Gastrocnemius medialis (tissue), 4 donors: ENCODE measurements around the gene EGFR. TPM values are rescaled to one million over a fixed set of nuclear protein-coding genes. Genes with fewer than 3 reads are reported as not detected.

ENCODE experiments used
- ATAC-seq, 2 donors: fragments of 150-250 bp; one replicate each; pipeline ENCODE4 v1.9.1; 2016
- DNase-seq, 2 donors: peaks; one replicate each; pipeline ENCODE4 v3.0.0-alpha.2; 2019
- H3K27ac ChIP-seq, 4 donors: fragments of 200-600 bp; sonication (generic); 1 replicate in 1 of 4; 2 replicates in 3 of 4; pipeline ENCODE4 v1.5.1; 2016 to 2018; ENCODE audit warnings: mild to moderate bottlenecking in 2 of 4, moderate library complexity in 1 of 4
- H3K27me3 ChIP-seq, 3 donors: fragments of 200-600 bp; sonication (generic) in 2 of 3; 1 replicate in 1 of 3; 2 replicates in 2 of 3; pipeline versions ENCODE4 v1.5.1 to v1.6.0; 2016 to 2019; ENCODE audit warnings: mild to moderate bottlenecking in 1 of 3, moderate library complexity in 1 of 3
- H3K36me3 ChIP-seq, 2 donors: fragments of 200-600 bp; sonication (generic) in 1 of 2; one replicate each; pipeline ENCODE4 v1.5.1; 2017 to 2018
- H3K4me1 ChIP-seq, 2 donors: fragments of 200-600 bp; sonication (generic) in 1 of 2; one replicate each; pipeline ENCODE4 v1.5.1; 2016 to 2017; ENCODE audit warnings: mild to moderate bottlenecking in 2 of 2
- H3K4me3 ChIP-seq, 4 donors: fragments of 200-600 bp; sonication (generic) in 3 of 4; 1 replicate in 1 of 4; 2 replicates in 3 of 4; pipeline ENCODE4 v1.5.1; 2016 to 2019; ENCODE audit warnings: mild to moderate bottlenecking in 2 of 4
- H3K9me3 ChIP-seq, 3 donors: fragments of 200-600 bp; sonication (generic) in 2 of 3; 1 replicate in 1 of 3; 2 replicates in 2 of 3; pipeline ENCODE4 v1.5.1; 2016 to 2019
- POLR2A ChIP-seq, 2 donors: fragments of 450-650 bp; IDR thresholded peaks; one replicate each; pipeline ENCODE4 v1.6.1; 2017; ENCODE audit warnings: antibody characterized with exemption in 2 of 2, mild to moderate bottlenecking in 2 of 2, moderate library complexity in 2 of 2
- in situ Hi-C, 4 donors: fragments of 200-750 bp; cut with MboI; loops; one replicate each; pipeline versions ENCODE4 v1.15.0 to v1.8.0; 2017; ENCODE audit warnings: low sequenced_read_pairs in 4 of 4
- intact Hi-C: fragments of 100-400 bp; cut with DNase I; formaldehyde crosslinking; loops from one replicate; pipeline ENCODE4 v1.15.1; 2023; ENCODE audit warnings: low total_unique reads
- total RNA-seq, 4 donors: library from RNA; depleted of rRNA; stranded (reverse); fragments of >200 nt; gene quantifications; one replicate each; pipeline versions ENCODE4 v1.1.0 to v1.2.3, GENCODE V29; 2016
- TF ChIP-seq, protein P1 (sequence below), 5 experiments: fragments of 450-650 bp in 3 of 5; fragments of 200-600 bp in 2 of 5; sonication (generic) in 2 of 5; IDR thresholded peaks in 4 of 5; conservative IDR thresholded peaks in 1 of 5; 1 replicate in 4 of 5; 2 replicates in 1 of 5; pipeline ENCODE4 v1.5.1; 2016 to 2019; ENCODE audit warnings: antibody characterized with exemption in 5 of 5, mild to moderate bottlenecking in 3 of 5, moderate library complexity in 3 of 5

The EGFR gene
- total RNA-seq, 4 donors from 2014 or later, result 28.0 to 34.8 (median 29.4) TPM

DNA sequence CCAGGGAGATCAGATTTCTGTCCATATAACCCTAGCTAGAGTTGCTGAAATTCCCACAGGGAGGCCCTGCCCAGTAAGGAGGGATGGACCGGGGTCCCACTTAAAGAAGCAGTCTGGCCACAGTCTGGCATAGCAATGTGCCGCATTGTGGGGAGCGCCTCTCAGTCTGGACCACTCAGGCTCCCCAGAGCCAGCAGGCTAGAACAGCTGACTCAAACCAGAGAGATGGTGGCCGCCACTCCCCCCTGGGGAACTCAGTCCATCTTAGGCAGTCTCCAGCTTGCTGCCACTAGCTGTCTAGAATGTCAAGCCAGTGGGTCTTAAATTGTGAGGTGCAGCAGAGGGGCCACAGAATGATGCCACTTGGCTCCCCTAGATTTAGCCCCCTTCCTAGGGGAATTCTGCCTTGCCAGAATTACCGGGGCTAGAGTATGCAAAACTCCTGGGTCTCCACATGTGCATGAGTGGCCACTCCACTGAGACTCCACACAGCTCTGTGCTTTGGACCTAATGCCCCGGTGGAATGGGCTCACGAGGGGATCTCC, 213.0 kb downstream of the EGFR start:
- H3K27me3 ChIP-seq, result no peaks in the 10 kb centered on the region
- no peak for ATAC-seq

GRCh38 chr7:55233001-55233400, 214.2 kb downstream of the EGFR start:
- no peaks in the 10 kb centered on the region for H3K9me3 ChIP-seq
- H3K4me1 ChIP-seq, result no peaks in the 10 kb centered on the region
- in situ Hi-C loops (no loop called here), intact Hi-C loops (no loop called here)
- H3K4me3 ChIP-seq, result no peak overlapping the region
- ATAC-seq (no peak), DNase-seq (no peak)
- no peak for TF ChIP-seq POLR2A (IDR thresholded peaks at IDR 0.05)
- TF ChIP-seq, protein P1, sequence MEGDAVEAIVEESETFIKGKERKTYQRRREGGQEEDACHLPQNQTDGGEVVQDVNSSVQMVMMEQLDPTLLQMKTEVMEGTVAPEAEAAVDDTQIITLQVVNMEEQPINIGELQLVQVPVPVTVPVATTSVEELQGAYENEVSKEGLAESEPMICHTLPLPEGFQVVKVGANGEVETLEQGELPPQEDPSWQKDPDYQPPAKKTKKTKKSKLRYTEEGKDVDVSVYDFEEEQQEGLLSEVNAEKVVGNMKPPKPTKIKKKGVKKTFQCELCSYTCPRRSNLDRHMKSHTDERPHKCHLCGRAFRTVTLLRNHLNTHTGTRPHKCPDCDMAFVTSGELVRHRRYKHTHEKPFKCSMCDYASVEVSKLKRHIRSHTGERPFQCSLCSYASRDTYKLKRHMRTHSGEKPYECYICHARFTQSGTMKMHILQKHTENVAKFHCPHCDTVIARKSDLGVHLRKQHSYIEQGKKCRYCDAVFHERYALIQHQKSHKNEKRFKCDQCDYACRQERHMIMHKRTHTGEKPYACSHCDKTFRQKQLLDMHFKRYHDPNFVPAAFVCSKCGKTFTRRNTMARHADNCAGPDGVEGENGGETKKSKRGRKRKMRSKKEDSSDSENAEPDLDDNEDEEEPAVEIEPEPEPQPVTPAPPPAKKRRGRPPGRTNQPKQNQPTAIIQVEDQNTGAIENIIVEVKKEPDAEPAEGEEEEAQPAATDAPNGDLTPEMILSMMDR (IDR thresholded peaks at IDR 0.05 in 4 of 5, conservative IDR thresholded peaks at IDR 0.05 in 1 of 5), result no peak
- no peaks in the 10 kb centered on the region for H3K27me3 ChIP-seq
- no peak overlapping the region for H3K27ac ChIP-seq
- no peaks in the 10 kb centered on the region for H3K36me3 ChIP-seq

More for the DNA sequence above, 213.0 kb downstream of the EGFR start:
- no peak overlapping the region for H3K4me3 ChIP-seq
- intact Hi-C loops (no loop called here), in situ Hi-C loops (no loop called here)
- no peaks in the 10 kb centered on the region for H3K36me3 ChIP-seq
- TF ChIP-seq, protein P1 (IDR thresholded peaks at IDR 0.05 in 4 of 5, conservative IDR thresholded peaks at IDR 0.05 in 1 of 5), result no peak
- no peak for TF ChIP-seq POLR2A (IDR thresholded peaks at IDR 0.05)
- H3K4me1 ChIP-seq, result no peaks in the 10 kb centered on the region
- H3K27ac ChIP-seq, result no peak overlapping the region
- no peaks in the 10 kb centered on the region for H3K9me3 ChIP-seq
- DNase-seq, result no peak

GRCh38 chr7:55234408-55234807, 215.6 kb downstream of the EGFR start:
- Histone ChIP-seq H3K9me3 (no peaks in the 10 kb centered on the region), H3K4me3 (no peak overlapping the region), H3K4me1 (no peaks in the 10 kb centered on the region), H3K27me3 (no peaks in the 10 kb centered on the region), H3K36me3 (no peaks in the 10 kb centered on the region), H3K27ac (no peak overlapping the region)
- no peak for DNase-seq
- in situ Hi-C loops (no loop called here), intact Hi-C loops (no loop called here)
- ATAC-seq, result no peak
- TF ChIP-seq POLR2A (IDR thresholded peaks at IDR 0.05), result no peak
- TF ChIP-seq, protein P1 (IDR thresholded peaks at IDR 0.05 in 4 of 5, conservative IDR thresholded peaks at IDR 0.05 in 1 of 5), result no peak

DNA sequence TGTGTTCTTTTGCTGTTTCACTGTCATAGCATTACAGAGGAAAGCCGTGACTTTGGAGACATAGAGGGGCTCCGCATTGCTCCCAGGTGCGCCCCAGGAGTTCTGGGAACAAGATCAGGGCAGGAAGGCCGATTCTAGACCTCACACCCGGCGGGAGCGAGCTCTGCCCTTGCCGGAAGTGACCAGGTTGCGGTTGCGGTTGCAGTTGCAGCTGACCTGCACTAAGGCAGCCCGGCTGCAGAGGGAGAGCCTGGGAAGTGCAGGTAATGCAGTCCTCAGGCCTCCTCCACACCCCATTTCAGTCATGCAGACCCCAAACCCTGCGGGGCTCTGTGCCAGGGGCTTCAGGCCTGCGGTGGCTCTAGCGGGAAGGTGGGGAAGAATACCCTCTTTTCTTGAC, 216.3 kb downstream of the EGFR start:
- no peak for DNase-seq
- ATAC-seq, result no peak
- intact Hi-C loops, result no loop called here

More for the DNA sequence above, 216.3 kb downstream of the EGFR start:
- H3K4me1 ChIP-seq, result no peaks in the 10 kb centered on the region
- in situ Hi-C loops, result no loop called here
- H3K27me3 ChIP-seq, result no peaks in the 10 kb centered on the region
- H3K4me3 ChIP-seq, result no peak overlapping the region
- H3K36me3 ChIP-seq, result no peaks in the 10 kb centered on the region
- TF ChIP-seq, protein P1 (IDR thresholded peaks at IDR 0.05 in 4 of 5, conservative IDR thresholded peaks at IDR 0.05 in 1 of 5), result no peak
- no peak for TF ChIP-seq POLR2A (IDR thresholded peaks at IDR 0.05)
- no peak overlapping the region for H3K27ac ChIP-seq
- no peaks in the 10 kb centered on the region for H3K9me3 ChIP-seq
